ENCODE measurements around the gene MLPH. TPM values are rescaled to one million over a fixed set of nuclear protein-coding genes. Genes with fewer than 3 reads are reported as not detected.

The MLPH gene
- polyA plus RNA-seq, 1 of the 3 experiments (the other 2 are of a cell fraction), result 93.6 TPM

DNA sequence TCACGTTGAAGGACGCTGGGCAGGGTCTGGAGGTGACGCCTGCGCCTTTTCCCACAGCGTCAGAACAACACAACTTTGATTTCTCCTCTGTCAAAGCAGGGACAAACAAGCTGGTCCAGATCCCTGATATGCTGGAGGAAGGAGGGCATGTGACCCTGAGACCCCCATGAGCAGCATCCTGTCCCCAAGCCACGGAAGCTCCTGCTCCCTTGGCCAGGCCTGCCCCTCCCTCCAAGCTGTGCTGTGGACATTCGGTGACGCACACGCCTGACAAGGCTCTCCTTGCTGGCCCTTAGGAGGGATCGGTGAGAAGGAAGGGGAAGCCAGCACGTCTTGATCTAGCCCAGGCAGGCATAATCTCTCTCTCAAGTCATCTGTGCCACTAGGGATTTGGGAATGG is 11.3 kb downstream of the MLPH start (continued):
- TF ChIP-seq, protein P1, sequence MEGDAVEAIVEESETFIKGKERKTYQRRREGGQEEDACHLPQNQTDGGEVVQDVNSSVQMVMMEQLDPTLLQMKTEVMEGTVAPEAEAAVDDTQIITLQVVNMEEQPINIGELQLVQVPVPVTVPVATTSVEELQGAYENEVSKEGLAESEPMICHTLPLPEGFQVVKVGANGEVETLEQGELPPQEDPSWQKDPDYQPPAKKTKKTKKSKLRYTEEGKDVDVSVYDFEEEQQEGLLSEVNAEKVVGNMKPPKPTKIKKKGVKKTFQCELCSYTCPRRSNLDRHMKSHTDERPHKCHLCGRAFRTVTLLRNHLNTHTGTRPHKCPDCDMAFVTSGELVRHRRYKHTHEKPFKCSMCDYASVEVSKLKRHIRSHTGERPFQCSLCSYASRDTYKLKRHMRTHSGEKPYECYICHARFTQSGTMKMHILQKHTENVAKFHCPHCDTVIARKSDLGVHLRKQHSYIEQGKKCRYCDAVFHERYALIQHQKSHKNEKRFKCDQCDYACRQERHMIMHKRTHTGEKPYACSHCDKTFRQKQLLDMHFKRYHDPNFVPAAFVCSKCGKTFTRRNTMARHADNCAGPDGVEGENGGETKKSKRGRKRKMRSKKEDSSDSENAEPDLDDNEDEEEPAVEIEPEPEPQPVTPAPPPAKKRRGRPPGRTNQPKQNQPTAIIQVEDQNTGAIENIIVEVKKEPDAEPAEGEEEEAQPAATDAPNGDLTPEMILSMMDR (IDR thresholded peaks at IDR 0.05), result no peak
- TF ChIP-seq FOXM1 (IDR thresholded peaks at IDR 0.05; ENCODE audit: low read depth), result no peak
- TF ChIP-seq, protein P2, sequence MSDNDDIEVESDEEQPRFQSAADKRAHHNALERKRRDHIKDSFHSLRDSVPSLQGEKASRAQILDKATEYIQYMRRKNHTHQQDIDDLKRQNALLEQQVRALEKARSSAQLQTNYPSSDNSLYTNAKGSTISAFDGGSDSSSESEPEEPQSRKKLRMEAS (IDR thresholded peaks at IDR 0.05; ENCODE audit: low read depth), result no peak
- TF ChIP-seq TCF12 (IDR thresholded peaks at IDR 0.05), result no peak

DNA sequence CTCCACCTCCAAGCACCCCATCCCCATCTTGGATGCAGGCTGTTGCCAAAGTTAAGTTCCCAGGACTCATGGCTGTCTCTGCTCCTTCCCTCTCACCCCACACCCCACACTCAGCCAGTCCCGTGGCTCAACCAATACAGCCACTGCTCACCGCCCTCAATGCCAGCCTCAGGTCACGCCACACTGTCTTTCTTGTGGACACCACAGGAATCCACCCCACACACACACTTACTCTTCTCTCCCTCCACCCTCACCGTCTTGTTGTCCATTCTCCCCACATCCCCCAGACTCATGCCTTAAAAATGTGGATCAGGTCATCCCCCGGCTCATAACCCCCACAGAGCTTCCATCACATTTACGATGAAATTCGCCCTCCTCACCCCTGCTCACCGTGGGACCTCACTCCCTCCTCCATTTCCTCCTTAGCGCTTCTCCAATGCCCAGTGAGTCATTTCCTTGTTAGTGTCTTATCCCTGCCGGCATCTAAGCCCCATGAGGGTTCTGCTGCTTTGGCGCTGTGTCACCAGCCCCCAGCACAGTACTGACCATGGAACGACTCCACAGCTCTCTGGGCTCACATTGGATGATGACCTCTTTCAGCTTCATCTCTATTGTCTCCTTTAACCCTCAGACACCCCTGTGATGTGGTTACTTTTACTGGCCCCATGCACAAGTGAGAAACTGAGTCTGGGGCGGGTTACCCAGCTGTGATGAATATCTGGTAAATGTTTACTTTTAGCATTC is 13.8 kb downstream of the MLPH start:
- Histone ChIP-seq H3K79me2 (ENCODE audit: insufficient read depth) (peaks cover 82% of the 10 kb centered on the region), H3K4me3 (ENCODE audit: low read depth in 2 of 2, low read length in 1 of 2) (peak overlapping the region in 1 of 2 experiments; percentile 2; a peak in 1 of 4 replicates), H3K36me3 (replicated peaks in 1 of 2; ENCODE audit: control insufficient read depth in 1 of 2, insufficient read depth in 2 of 2, low read length in 1 of 2) (peaks cover 0 to 62% of the 10 kb centered on the region in 2 experiments), H3K9me3 (no peaks in the 10 kb centered on the region), H3K9ac (peak overlapping the region; percentile 78), H4K20me1 (ENCODE audit: insufficient read depth) (no peaks in the 10 kb centered on the region), H3F3A (replicated peaks; ENCODE audit: insufficient read depth) (peaks cover 35% of the 10 kb centered on the region), H3K27ac (ENCODE audit: low read depth in 2 of 2, low read length in 1 of 2) (peak overlapping the region; percentile 71 to 100), H3K4me2 (peak overlapping the region; percentile 36; the same call in 1 of the 2 replicates), H3K9me2 (no peaks in the 10 kb centered on the region), H2AFZ (ENCODE audit: low read depth) (no peak overlapping the region), H3K27me3 (ENCODE audit: insufficient read depth) (no peaks in the 10 kb centered on the region), H3K4me1 (ENCODE audit: control insufficient read depth in 1 of 2, insufficient read depth in 2 of 2, low read depth in 1 of 2, low read length in 1 of 2) (peaks cover 13 to 29% of the 10 kb centered on the region in 2 experiments; a peak in 3 of 4 replicates)
- DNase-seq, result peak; percentile 41
- WGBS (ENCODE audit: low lambda C conversion rate), result 5% methylated on average over 13 of the region's 13 CpGs
- CTCF ChIA-PET, result interaction anchor here (0.9 to 6.4 kb wide), 4 partner anchors 11 to 335 kb away, joined by 3 to 48 read pairs (median 9); no protein-coding TSS in a partner anchor
- POLR2A ChIA-PET, result no interaction called here
- TF ChIP-seq, protein P3, sequence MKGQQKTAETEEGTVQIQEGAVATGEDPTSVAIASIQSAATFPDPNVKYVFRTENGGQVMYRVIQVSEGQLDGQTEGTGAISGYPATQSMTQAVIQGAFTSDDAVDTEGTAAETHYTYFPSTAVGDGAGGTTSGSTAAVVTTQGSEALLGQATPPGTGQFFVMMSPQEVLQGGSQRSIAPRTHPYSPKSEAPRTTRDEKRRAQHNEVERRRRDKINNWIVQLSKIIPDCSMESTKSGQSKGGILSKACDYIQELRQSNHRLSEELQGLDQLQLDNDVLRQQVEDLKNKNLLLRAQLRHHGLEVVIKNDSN (IDR thresholded peaks at IDR 0.05; ENCODE audit: borderline replicate concordance, low read depth), result peak; percentile 51; the same call in 1 of the 2 replicates
- TF ChIP-seq NRF1 (IDR thresholded peaks at IDR 0.05; ENCODE audit: low read depth, low read length) (no peak), FOSL2 (IDR thresholded peaks at IDR 0.05; ENCODE audit: borderline replicate concordance, low read depth) (peak; percentile 99), YY1 (IDR thresholded peaks at IDR 0.05; ENCODE audit: low read depth) (peak; percentile 72; the same call in 1 of the 2 replicates), TCF12 (IDR thresholded peaks at IDR 0.05) (peak; percentile 97), RCOR1 (IDR thresholded peaks at IDR 0.05; ENCODE audit: low read length) (no peak), ELF1 (IDR thresholded peaks at IDR 0.05) (peak; percentile 77), EP300 (IDR thresholded peaks at IDR 0.05; ENCODE audit: borderline replicate concordance in 1 of 2, low read depth in 1 of 2, low read length in 1 of 2) (peak; percentile 44 to 99; a peak in 2 of 4 replicates), JUND (IDR thresholded peaks at IDR 0.05) (peak; percentile 100), NFIC (IDR thresholded peaks at IDR 0.05; ENCODE audit: borderline replicate concordance) (peak; percentile 95), SIN3A (IDR thresholded peaks at IDR 0.05; ENCODE audit: borderline replicate concordance, low read depth, low read length) (peak; percentile 72; the same call in 1 of the 2 replicates), GABPA (IDR thresholded peaks at IDR 0.05; ENCODE audit: low read depth) (no peak), RXRA (IDR thresholded peaks at IDR 0.05; ENCODE audit: borderline replicate concordance, low read depth) (peak; percentile 99), FOXJ3 (CRISPR knock-in tag; IDR thresholded peaks at IDR 0.05) (no peak), MXI1 (IDR thresholded peaks at IDR 0.05; ENCODE audit: low read depth, low read length) (no peak), TAF1 (IDR thresholded peaks at IDR 0.05; ENCODE audit: borderline replicate concordance, low read depth, low read length) (peak; percentile 16; the same call in 1 of the 2 replicates), CHD2 (IDR thresholded peaks at IDR 0.05; ENCODE audit: low read length, partially characterized antibody) (no peak), EZH2phosphoT487 (IDR thresholded peaks at IDR 0.05; ENCODE audit: borderline replicate concordance, low read depth) (no peak)
- TF ChIP-seq, protein P1 (IDR thresholded peaks at IDR 0.05), result no peak
- TF ChIP-seq, protein P4, sequence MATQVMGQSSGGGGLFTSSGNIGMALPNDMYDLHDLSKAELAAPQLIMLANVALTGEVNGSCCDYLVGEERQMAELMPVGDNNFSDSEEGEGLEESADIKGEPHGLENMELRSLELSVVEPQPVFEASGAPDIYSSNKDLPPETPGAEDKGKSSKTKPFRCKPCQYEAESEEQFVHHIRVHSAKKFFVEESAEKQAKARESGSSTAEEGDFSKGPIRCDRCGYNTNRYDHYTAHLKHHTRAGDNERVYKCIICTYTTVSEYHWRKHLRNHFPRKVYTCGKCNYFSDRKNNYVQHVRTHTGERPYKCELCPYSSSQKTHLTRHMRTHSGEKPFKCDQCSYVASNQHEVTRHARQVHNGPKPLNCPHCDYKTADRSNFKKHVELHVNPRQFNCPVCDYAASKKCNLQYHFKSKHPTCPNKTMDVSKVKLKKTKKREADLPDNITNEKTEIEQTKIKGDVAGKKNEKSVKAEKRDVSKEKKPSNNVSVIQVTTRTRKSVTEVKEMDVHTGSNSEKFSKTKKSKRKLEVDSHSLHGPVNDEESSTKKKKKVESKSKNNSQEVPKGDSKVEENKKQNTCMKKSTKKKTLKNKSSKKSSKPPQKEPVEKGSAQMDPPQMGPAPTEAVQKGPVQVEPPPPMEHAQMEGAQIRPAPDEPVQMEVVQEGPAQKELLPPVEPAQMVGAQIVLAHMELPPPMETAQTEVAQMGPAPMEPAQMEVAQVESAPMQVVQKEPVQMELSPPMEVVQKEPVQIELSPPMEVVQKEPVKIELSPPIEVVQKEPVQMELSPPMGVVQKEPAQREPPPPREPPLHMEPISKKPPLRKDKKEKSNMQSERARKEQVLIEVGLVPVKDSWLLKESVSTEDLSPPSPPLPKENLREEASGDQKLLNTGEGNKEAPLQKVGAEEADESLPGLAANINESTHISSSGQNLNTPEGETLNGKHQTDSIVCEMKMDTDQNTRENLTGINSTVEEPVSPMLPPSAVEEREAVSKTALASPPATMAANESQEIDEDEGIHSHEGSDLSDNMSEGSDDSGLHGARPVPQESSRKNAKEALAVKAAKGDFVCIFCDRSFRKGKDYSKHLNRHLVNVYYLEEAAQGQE (IDR thresholded peaks at IDR 0.05; ENCODE audit: low read depth, low read length), result peak; percentile 57; the same call in 1 of the 2 replicates
